Measurements from ENCODE around the gene NLRC3.

DNA sequence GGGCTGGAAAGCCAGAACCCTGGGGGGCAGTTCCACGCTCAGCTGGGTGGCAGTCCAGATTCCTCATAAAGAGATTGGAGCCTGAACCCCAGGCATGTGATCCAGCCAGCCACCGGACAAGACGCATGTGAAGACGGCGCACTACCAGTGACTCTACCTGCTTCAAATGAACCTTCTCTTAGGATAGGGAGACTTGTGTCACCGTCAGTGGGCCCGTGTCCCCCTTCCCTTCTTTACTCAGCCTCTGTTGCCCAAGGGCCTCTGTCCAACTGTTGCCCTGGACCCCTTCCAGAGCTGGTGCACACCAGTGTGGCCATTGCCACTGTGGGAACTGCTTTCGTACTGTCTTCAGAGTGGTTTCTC, 58.2 kb downstream of the NLRC3 start:
- TF ChIP-seq, protein P1, sequence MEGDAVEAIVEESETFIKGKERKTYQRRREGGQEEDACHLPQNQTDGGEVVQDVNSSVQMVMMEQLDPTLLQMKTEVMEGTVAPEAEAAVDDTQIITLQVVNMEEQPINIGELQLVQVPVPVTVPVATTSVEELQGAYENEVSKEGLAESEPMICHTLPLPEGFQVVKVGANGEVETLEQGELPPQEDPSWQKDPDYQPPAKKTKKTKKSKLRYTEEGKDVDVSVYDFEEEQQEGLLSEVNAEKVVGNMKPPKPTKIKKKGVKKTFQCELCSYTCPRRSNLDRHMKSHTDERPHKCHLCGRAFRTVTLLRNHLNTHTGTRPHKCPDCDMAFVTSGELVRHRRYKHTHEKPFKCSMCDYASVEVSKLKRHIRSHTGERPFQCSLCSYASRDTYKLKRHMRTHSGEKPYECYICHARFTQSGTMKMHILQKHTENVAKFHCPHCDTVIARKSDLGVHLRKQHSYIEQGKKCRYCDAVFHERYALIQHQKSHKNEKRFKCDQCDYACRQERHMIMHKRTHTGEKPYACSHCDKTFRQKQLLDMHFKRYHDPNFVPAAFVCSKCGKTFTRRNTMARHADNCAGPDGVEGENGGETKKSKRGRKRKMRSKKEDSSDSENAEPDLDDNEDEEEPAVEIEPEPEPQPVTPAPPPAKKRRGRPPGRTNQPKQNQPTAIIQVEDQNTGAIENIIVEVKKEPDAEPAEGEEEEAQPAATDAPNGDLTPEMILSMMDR (IDR thresholded peaks at IDR 0.05), result no peak
- TF ChIP-seq POLR2A (IDR thresholded peaks at IDR 0.05) (no peak), POLR2AphosphoS5 (IDR thresholded peaks at IDR 0.05) (no peak), EP300 (IDR thresholded peaks at IDR 0.05) (no peak)

Measured in upper lobe of left lung (tissue), 4 donors.